ENCODE results near the gene ANXA4. TPM values are rescaled to one million over a fixed set of nuclear protein-coding genes. Genes with fewer than 3 reads are reported as not detected.

The ANXA4 gene
- total and polyA plus RNA-seq, 2 experiments from 2014 or later = 6.7 to 11.5 TPM

DNA sequence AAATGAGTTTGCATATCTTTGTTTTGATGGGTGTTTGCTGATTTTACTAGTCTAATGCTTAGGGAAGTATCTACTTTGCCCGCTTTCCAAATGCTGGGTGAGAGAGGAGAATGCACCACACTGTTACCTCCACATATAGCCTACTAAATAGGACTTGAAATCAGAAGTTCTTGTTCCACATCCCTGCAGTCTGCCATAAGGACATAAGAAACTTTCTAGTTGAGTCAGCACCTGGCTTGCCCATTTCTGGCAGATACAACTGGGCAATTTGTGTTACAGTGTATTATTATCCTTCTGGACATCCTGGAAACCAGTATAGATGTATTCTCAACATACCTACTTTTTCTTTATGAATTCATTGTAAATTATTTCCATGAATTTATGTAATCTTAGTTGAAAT is 29.5 kb downstream of the ANXA4 start:
- H3K27me3 Mint-ChIP-seq (ENCODE audit: insufficient read depth, low read depth, poor library complexity) = peaks cover 4% of the 10 kb centered on the region
- no peaks in the 10 kb centered on the region for H4K20me1 ChIP-seq (replicated peaks; ENCODE audit: insufficient read depth)
- H2AFZ ChIP-seq = no peak overlapping the region
- no peak overlapping the region for H3K4me3 Mint-ChIP-seq
- DNase-seq (ENCODE audit: low spot score) = no peak
- no peak overlapping the region for H3K4me3 ChIP-seq
- no peak overlapping the region; the same call in 1 of the 2 replicates for H3K4me2 ChIP-seq
- peaks cover 42% of the 10 kb centered on the region for H3K4me1 Mint-ChIP-seq
- no peaks in the 10 kb centered on the region for H3K27me3 ChIP-seq (ENCODE audit: insufficient read depth)
- ATAC-seq = no peak
- H3K27ac Mint-ChIP-seq = 0 out of 2 replicates have a peak overlapping the region, but pooled peaks have one; percentile 41
- H3K36me3 Mint-ChIP-seq (ENCODE audit: low read depth) = no peaks in the 10 kb centered on the region
- no peaks in the 10 kb centered on the region for H3K79me2 ChIP-seq (replicated peaks; ENCODE audit: insufficient read depth)
- TF ChIP-seq ZNF331 (CRISPR knock-in tag; IDR thresholded peaks at IDR 0.05; ENCODE audit: low read depth) (no peak), POLR2AphosphoS5 (IDR thresholded peaks at IDR 0.05; ENCODE audit: low read depth) (no peak), EZH2 (IDR thresholded peaks at IDR 0.05; ENCODE audit: low read depth, unreplicated experiment) (no peak), ZNF114 (CRISPR knock-in tag; IDR thresholded peaks at IDR 0.05) (no peak), EZH2phosphoT487 (IDR thresholded peaks at IDR 0.05; ENCODE audit: unreplicated experiment) (no peak), NANOG (IDR thresholded peaks at IDR 0.05; ENCODE audit: borderline replicate concordance) (no peak), JUNB (IDR thresholded peaks at IDR 0.05; ENCODE audit: unreplicated experiment) (no peak), CREB1 (CRISPR knock-in tag; IDR thresholded peaks at IDR 0.05; ENCODE audit: low read depth) (no peak), STAT1 (IDR thresholded peaks at IDR 0.05; ENCODE audit: unreplicated experiment) (no peak)
- TF ChIP-seq, protein P1, sequence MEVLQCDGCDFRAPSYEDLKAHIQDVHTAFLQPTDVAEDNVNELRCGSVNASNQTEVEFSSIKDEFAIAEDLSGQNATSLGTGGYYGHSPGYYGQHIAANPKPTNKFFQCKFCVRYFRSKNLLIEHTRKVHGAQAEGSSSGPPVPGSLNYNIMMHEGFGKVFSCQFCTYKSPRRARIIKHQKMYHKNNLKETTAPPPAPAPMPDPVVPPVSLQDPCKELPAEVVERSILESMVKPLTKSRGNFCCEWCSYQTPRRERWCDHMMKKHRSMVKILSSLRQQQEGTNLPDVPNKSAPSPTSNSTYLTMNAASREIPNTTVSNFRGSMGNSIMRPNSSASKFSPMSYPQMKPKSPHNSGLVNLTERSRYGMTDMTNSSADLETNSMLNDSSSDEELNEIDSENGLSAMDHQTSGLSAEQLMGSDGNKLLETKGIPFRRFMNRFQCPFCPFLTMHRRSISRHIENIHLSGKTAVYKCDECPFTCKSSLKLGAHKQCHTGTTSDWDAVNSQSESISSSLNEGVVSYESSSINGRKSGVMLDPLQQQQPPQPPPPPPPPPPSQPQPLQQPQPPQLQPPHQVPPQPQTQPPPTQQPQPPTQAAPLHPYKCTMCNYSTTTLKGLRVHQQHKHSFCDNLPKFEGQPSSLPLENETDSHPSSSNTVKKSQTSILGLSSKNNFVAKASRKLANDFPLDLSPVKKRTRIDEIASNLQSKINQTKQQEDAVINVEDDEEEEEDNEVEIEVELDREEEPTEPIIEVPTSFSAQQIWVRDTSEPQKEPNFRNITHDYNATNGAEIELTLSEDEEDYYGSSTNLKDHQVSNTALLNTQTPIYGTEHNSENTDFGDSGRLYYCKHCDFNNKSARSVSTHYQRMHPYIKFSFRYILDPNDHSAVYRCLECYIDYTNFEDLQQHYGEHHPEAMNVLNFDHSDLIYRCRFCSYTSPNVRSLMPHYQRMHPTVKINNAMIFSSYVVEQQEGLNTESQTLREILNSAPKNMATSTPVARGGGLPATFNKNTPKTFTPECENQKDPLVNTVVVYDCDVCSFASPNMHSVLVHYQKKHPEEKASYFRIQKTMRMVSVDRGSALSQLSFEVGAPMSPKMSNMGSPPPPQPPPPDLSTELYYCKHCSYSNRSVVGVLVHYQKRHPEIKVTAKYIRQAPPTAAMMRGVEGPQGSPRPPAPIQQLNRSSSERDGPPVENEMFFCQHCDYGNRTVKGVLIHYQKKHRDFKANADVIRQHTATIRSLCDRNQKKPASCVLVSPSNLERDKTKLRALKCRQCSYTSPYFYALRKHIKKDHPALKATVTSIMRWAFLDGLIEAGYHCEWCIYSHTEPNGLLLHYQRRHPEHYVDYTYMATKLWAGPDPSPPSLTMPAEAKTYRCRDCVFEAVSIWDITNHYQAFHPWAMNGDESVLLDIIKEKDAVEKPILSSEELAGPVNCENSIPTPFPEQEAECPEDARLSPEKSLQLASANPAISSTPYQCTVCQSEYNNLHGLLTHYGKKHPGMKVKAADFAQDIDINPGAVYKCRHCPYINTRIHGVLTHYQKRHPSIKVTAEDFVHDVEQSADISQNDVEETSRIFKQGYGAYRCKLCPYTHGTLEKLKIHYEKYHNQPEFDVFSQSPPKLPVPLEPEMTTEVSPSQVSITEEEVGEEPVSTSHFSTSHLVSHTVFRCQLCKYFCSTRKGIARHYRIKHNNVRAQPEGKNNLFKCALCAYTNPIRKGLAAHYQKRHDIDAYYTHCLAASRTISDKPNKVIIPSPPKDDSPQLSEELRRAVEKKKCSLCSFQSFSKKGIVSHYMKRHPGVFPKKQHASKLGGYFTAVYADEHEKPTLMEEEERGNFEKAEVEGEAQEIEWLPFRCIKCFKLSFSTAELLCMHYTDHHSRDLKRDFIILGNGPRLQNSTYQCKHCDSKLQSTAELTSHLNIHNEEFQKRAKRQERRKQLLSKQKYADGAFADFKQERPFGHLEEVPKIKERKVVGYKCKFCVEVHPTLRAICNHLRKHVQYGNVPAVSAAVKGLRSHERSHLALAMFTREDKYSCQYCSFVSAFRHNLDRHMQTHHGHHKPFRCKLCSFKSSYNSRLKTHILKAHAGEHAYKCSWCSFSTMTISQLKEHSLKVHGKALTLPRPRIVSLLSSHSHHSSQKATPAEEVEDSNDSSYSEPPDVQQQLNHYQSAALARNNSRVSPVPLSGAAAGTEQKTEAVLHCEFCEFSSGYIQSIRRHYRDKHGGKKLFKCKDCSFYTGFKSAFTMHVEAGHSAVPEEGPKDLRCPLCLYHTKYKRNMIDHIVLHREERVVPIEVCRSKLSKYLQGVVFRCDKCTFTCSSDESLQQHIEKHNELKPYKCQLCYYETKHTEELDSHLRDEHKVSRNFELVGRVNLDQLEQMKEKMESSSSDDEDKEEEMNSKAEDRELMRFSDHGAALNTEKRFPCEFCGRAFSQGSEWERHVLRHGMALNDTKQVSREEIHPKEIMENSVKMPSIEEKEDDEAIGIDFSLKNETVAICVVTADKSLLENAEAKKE (CRISPR knock-in tag; IDR thresholded peaks at IDR 0.05) = no peak
- TF ChIP-seq, protein P2, sequence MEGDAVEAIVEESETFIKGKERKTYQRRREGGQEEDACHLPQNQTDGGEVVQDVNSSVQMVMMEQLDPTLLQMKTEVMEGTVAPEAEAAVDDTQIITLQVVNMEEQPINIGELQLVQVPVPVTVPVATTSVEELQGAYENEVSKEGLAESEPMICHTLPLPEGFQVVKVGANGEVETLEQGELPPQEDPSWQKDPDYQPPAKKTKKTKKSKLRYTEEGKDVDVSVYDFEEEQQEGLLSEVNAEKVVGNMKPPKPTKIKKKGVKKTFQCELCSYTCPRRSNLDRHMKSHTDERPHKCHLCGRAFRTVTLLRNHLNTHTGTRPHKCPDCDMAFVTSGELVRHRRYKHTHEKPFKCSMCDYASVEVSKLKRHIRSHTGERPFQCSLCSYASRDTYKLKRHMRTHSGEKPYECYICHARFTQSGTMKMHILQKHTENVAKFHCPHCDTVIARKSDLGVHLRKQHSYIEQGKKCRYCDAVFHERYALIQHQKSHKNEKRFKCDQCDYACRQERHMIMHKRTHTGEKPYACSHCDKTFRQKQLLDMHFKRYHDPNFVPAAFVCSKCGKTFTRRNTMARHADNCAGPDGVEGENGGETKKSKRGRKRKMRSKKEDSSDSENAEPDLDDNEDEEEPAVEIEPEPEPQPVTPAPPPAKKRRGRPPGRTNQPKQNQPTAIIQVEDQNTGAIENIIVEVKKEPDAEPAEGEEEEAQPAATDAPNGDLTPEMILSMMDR (conservative IDR thresholded peaks at IDR 0.05; ENCODE audit: low read depth in 2 of 2) = no peak
- TF ChIP-seq, protein P3, sequence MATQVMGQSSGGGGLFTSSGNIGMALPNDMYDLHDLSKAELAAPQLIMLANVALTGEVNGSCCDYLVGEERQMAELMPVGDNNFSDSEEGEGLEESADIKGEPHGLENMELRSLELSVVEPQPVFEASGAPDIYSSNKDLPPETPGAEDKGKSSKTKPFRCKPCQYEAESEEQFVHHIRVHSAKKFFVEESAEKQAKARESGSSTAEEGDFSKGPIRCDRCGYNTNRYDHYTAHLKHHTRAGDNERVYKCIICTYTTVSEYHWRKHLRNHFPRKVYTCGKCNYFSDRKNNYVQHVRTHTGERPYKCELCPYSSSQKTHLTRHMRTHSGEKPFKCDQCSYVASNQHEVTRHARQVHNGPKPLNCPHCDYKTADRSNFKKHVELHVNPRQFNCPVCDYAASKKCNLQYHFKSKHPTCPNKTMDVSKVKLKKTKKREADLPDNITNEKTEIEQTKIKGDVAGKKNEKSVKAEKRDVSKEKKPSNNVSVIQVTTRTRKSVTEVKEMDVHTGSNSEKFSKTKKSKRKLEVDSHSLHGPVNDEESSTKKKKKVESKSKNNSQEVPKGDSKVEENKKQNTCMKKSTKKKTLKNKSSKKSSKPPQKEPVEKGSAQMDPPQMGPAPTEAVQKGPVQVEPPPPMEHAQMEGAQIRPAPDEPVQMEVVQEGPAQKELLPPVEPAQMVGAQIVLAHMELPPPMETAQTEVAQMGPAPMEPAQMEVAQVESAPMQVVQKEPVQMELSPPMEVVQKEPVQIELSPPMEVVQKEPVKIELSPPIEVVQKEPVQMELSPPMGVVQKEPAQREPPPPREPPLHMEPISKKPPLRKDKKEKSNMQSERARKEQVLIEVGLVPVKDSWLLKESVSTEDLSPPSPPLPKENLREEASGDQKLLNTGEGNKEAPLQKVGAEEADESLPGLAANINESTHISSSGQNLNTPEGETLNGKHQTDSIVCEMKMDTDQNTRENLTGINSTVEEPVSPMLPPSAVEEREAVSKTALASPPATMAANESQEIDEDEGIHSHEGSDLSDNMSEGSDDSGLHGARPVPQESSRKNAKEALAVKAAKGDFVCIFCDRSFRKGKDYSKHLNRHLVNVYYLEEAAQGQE (IDR thresholded peaks at IDR 0.05; ENCODE audit: unreplicated experiment) = no peak
- TF ChIP-seq, protein P4, sequence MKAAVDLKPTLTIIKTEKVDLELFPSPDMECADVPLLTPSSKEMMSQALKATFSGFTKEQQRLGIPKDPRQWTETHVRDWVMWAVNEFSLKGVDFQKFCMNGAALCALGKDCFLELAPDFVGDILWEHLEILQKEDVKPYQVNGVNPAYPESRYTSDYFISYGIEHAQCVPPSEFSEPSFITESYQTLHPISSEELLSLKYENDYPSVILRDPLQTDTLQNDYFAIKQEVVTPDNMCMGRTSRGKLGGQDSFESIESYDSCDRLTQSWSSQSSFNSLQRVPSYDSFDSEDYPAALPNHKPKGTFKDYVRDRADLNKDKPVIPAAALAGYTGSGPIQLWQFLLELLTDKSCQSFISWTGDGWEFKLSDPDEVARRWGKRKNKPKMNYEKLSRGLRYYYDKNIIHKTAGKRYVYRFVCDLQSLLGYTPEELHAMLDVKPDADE (IDR thresholded peaks at IDR 0.05) = no peak
- H3K9me2 ChIP-seq (ENCODE audit: insufficient read depth) = no peaks in the 10 kb centered on the region
- peaks cover 40% of the 10 kb centered on the region for H3K4me1 ChIP-seq (ENCODE audit: insufficient read depth)
- peaks cover 4% of the 10 kb centered on the region; the same call in 2 of the 3 replicates for H3K9me3 Mint-ChIP-seq
- H3F3A ChIP-seq (replicated peaks; ENCODE audit: low read depth) = no peaks in the 10 kb centered on the region
- H3K27ac ChIP-seq (ENCODE audit: low read depth) = no peak overlapping the region
- no peaks in the 10 kb centered on the region for H3K36me3 ChIP-seq (ENCODE audit: insufficient read depth)
